H1 (cell line): ENCODE results near the gene PTHLH. TPM values are rescaled to one million over a fixed set of nuclear protein-coding genes. Genes with fewer than 3 reads are reported as not detected.
A peak's percentile ranks its signal among the peaks of the same experiment; 100 is the strongest.

Experiments used
- EP300 ChIP-seq, 2 experiments: IDR thresholded peaks; 1 replicate in 1 of 2; 2 replicates in 1 of 2; pipeline ENCODE4 v1.6.1; 2011 to 2012; ENCODE audit warnings: low read depth in 2 of 2, low read length in 2 of 2, mild to moderate bottlenecking in 2 of 2, borderline replicate concordance in 1 of 2, inconsistent platforms in 1 of 2, moderate library complexity in 1 of 2
- FOSL1 ChIP-seq: IDR thresholded peaks from 2 replicates; pipeline ENCODE4 v1.6.1; 2011; ENCODE audit warnings: mild to moderate bottlenecking, low read depth, low read length, moderate library complexity; ENCODE audit not compliant: insufficient read depth
- PHF8 ChIP-seq: fragments of 200-600 bp; sonication (generic); conservative IDR thresholded peaks from 2 replicates; pipeline ENCODE4 v1.7.1; 2012; ENCODE audit warnings: low read depth, mild to moderate bottlenecking, inconsistent platforms, low read length, moderate library complexity
- SUZ12 ChIP-seq: fragments of 200-600 bp; sonication (generic); IDR thresholded peaks from 2 replicates; pipeline ENCODE4 v1.6.1; 2012; ENCODE audit warnings: mild to moderate bottlenecking, inconsistent platforms, low read length, moderate library complexity, mixed read lengths
- USF2 ChIP-seq: IDR thresholded peaks from 2 replicates; pipeline ENCODE4 v1.6.1; 2011; ENCODE audit warnings: low read length, improper control_type of control experiment
- polyA plus RNA-seq, 7 experiments: library from polyadenylated mRNA; depleted of rRNA in 3 of 7; stranded (reverse) in 5 of 7; unstranded in 2 of 7; fragments of >200 nt in 5 of 7; fragments of 200-250 nt in 2 of 7; gene quantifications; 1 replicate in 5 of 7; 2 replicates in 1 of 7; 4 replicates in 1 of 7; pipeline versions ENCODE4 v1.2.1 to v1.2.3, GENCODE V29; 2011 to 2013; ENCODE audit warnings: missing spikeins in 2 of 7, mixed read lengths in 2 of 7
- total RNA-seq: library from RNA; stranded (reverse); fragmentation: NEBNext Ultra II Directional; extraction: Animal tissue kit (Norgen Biotek cat#: 25700); gene quantifications from 2 replicates; pipeline ENCODE4 v1.2.1, GENCODE V29; 2021
- TF ChIP-seq, protein P1 (sequence below): IDR thresholded peaks from 2 replicates; pipeline ENCODE4 v1.6.1; 2011; ENCODE audit warnings: low read depth, mild to moderate bottlenecking, low read length; ENCODE audit not compliant: insufficient read depth

PTHLH gene
- total and polyA plus RNA-seq, 2 of the 8 experiments (the other 6 are each of a cell fraction or from before 2014, with no cell fraction given): 0.32 TPM; not detected in 1

DNA sequence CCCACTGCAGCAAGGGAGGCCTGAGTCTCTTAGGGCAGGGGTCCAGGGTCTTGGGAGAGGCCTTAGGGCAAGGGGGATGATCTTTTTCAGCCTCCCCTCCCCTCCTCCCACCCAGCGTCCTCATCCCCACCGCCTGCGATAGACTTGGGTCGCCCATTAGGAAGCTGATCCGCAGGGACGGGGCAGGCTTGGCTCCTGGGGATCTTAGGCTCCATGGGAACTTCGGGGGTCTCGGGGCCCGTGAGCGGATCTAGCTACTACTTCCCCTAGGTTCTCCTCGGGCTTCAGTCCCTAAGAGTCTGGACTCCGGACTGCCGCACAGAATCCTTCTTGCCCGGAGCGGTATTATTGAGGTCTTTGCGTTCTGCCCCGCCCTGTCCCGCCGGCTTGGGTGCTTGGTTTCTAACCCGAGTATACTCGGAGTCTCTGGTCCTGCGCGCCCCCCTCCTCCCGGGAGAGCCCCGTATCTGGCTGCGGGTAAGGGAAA lies 2.2 kb upstream of the PTHLH start (continued):
- TF ChIP-seq, protein P1, sequence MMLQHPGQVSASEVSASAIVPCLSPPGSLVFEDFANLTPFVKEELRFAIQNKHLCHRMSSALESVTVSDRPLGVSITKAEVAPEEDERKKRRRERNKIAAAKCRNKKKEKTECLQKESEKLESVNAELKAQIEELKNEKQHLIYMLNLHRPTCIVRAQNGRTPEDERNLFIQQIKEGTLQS: no peak
- peak; percentile 88 for TF ChIP-seq SUZ12
- no peak for TF ChIP-seq EP300 (IDR thresholded peaks at IDR 0.05; ENCODE audit: borderline replicate concordance in 1 of 2, low read depth in 2 of 2, low read length in 2 of 2)
- no peak for TF ChIP-seq USF2
- no peak for TF ChIP-seq PHF8
- no peak for TF ChIP-seq FOSL1
